Lower leg skin (tissue), 4 donors: ENCODE measurements around the gene BLM. TPM values are rescaled to one million over a fixed set of nuclear protein-coding genes. Genes with fewer than 3 reads are reported as not detected.

Experiments used
- DNase-seq, 2 donors: peaks; one replicate each; pipeline ENCODE4 v3.0.0-alpha.2; 2019; ENCODE audit warnings: low spot score in 2 of 2
- H3K4me3 ChIP-seq: fragments of 200-600 bp; sonication (generic); 2 replicates; pipeline ENCODE4 v1.5.1; 2017; ENCODE audit warnings: mild to moderate bottlenecking, low read depth; ENCODE audit not compliant: poor library complexity, severe bottlenecking
- POLR2A ChIP-seq, 2 donors: fragments of 450-650 bp; IDR thresholded peaks; one replicate each; pipeline ENCODE4 v1.6.1; 2016 to 2017; ENCODE audit warnings: antibody characterized with exemption in 2 of 2, mild to moderate bottlenecking in 1 of 2, moderate library complexity in 1 of 2
- WGBS, 2 donors: methylation state at CpG; one replicate each; pipeline ENCODE4 v1.1.5; 2018; 5-methylcytosine and 5-hydroxymethylcytosine counted together
- intact Hi-C: fragments of 100-400 bp; cut with DNase I; formaldehyde crosslinking; loops from one replicate; pipeline ENCODE4 v1.15.0; 2023; ENCODE audit warnings: low total_unique reads
- total RNA-seq, 4 donors: library from RNA; depleted of rRNA; stranded (reverse); fragments of >200 nt; gene quantifications; one replicate each; pipeline ENCODE4 v1.1.0, GENCODE V29; 2016
- TF ChIP-seq, protein P1 (sequence below), 3 donors: fragments of 450-650 bp; IDR thresholded peaks; one replicate each; pipeline ENCODE4 v1.5.1; 2016; ENCODE audit warnings: antibody characterized with exemption in 3 of 3, mild to moderate bottlenecking in 3 of 3, moderate library complexity in 2 of 3

BLM gene
- total RNA-seq, 4 donors from 2014 or later = 0.30 to 2.0 (median 0.45) TPM

- H3K4me3 ChIP-seq = no peak overlapping the region
- TF ChIP-seq, protein P1, sequence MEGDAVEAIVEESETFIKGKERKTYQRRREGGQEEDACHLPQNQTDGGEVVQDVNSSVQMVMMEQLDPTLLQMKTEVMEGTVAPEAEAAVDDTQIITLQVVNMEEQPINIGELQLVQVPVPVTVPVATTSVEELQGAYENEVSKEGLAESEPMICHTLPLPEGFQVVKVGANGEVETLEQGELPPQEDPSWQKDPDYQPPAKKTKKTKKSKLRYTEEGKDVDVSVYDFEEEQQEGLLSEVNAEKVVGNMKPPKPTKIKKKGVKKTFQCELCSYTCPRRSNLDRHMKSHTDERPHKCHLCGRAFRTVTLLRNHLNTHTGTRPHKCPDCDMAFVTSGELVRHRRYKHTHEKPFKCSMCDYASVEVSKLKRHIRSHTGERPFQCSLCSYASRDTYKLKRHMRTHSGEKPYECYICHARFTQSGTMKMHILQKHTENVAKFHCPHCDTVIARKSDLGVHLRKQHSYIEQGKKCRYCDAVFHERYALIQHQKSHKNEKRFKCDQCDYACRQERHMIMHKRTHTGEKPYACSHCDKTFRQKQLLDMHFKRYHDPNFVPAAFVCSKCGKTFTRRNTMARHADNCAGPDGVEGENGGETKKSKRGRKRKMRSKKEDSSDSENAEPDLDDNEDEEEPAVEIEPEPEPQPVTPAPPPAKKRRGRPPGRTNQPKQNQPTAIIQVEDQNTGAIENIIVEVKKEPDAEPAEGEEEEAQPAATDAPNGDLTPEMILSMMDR (IDR thresholded peaks at IDR 0.05) = no peak
- no peak for TF ChIP-seq POLR2A (IDR thresholded peaks at IDR 0.05)
- 82 to 92% methylated on average over 4 of the region's 4 CpGs for WGBS, 2 donors
- DNase-seq = no peak
- intact Hi-C loops = no loop called here
These were observed 73.4 kb downstream of the BLM start for GRCh38 chr15:90790561-90790960.

GRCh38 chr15:90794538-90794937 is 77.4 kb downstream of the BLM start:
- intact Hi-C loops = no loop called here
- TF ChIP-seq, protein P1 (IDR thresholded peaks at IDR 0.05) = no peak
- no peak for TF ChIP-seq POLR2A (IDR thresholded peaks at IDR 0.05)
- DNase-seq = no peak
- no peak overlapping the region for H3K4me3 ChIP-seq
- WGBS, 2 donors = 97 to 99% methylated on average over 2 of the region's 2 CpGs

- intact Hi-C loops = no loop called here
- no peak for DNase-seq
- TF ChIP-seq POLR2A (IDR thresholded peaks at IDR 0.05) = no peak
- TF ChIP-seq, protein P1 (IDR thresholded peaks at IDR 0.05) = no peak
- WGBS, 2 donors = 82 to 93% methylated on average over 1 of the region's 1 CpG
- H3K4me3 ChIP-seq = no peak overlapping the region
These were observed 82.6 kb downstream of the BLM start for GRCh38 chr15:90799639-90800170.

DNA sequence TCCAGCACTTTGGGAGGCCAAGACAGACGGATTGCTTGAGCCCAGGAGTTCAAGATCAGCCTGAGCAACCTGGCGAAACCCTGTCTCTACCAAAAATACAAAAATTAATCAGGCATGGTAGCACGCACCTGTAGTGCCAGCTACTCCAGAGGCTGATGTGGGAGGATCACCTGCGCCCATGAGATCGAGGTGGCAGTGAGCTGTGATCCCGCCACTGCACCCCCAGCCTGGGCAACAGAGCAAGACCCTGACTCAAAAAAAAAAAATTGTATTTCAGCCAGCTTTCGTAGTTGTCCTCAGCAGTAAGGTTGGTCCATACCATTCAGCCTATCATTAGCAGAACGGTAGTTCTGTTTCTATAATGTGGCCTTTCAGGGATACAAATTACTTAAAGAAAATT is 84.7 kb downstream of the BLM start:
- WGBS, 2 donors = 75 to 94% methylated on average over 8 of the region's 8 CpGs
- TF ChIP-seq, protein P1 (IDR thresholded peaks at IDR 0.05) = no peak
- TF ChIP-seq POLR2A (IDR thresholded peaks at IDR 0.05) = no peak
- H3K4me3 ChIP-seq = no peak overlapping the region
- no peak for DNase-seq
- intact Hi-C loops = no loop called here

- DNase-seq = no peak
- TF ChIP-seq, protein P1 (IDR thresholded peaks at IDR 0.05) = no peak
- TF ChIP-seq POLR2A (IDR thresholded peaks at IDR 0.05) = no peak
- WGBS, 2 donors = 89 to 93% methylated on average over 8 of the region's 8 CpGs
- intact Hi-C loops = no loop called here
- H3K4me3 ChIP-seq = no peak overlapping the region
These were observed 90.1 kb downstream of the BLM start for GRCh38 chr15:90807074-90807785.

DNA sequence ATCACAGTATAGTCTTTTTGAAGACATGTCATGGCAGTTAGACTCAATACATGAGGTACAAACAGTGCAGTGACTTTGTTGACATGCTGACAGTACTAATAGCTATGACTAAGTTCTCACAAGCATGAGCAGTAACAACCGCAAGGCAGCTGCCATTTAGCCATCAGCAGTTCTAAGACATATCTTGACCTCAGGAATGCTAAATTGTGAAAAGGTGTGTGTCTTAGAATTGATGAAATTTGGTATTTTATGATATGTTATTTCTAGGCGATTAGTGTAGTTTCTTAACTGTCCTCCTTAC is 90.6 kb downstream of the BLM start:
- TF ChIP-seq, protein P1 (IDR thresholded peaks at IDR 0.05) = no peak
- no peak for TF ChIP-seq POLR2A (IDR thresholded peaks at IDR 0.05)
- intact Hi-C loops = no loop called here
- no peak overlapping the region for H3K4me3 ChIP-seq
- WGBS, 2 donors = 86 to 93% methylated on average over 2 of the region's 2 CpGs
- no peak for DNase-seq
